ENCODE data around the gene BRMS1L.
"Not testable (repeated sequence)": the region's sequence is repeated elsewhere in the genome, so short reads cannot be mapped to it uniquely, and the experiment has no call there.

Gene BRMS1L

DNA sequence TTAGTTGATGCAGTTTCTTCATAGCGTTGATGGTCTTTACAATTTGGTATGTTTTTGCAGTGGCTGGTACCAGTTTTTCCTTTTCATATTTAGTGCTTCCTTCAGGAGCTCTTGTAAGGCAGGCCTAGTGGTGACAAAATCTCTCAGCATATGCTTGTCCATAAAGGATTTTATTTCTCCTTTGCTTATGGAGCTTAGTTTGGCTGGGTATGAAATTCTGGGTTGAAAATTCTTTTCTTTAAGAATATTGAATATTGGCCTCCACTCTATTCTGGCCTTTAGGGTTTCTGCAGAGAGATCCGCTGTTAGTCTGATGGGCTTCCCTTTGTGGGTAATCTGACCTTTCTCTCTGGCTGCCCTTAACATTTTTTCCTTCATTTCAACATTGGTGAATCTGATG, 16.1 kb downstream of the BRMS1L start:
- H3K4me3 Mint-ChIP-seq; H3K4me1 Mint-ChIP-seq; DNase-seq (ENCODE audit: low spot score in 2 of 2); H3K27ac Mint-ChIP-seq; ATAC-seq: not testable (repeated sequence)
- peaks cover 66% of the 10 kb centered on the region for H3K36me3 Mint-ChIP-seq
- peaks cover 16% of the 10 kb centered on the region for H3K9me3 Mint-ChIP-seq

DNA sequence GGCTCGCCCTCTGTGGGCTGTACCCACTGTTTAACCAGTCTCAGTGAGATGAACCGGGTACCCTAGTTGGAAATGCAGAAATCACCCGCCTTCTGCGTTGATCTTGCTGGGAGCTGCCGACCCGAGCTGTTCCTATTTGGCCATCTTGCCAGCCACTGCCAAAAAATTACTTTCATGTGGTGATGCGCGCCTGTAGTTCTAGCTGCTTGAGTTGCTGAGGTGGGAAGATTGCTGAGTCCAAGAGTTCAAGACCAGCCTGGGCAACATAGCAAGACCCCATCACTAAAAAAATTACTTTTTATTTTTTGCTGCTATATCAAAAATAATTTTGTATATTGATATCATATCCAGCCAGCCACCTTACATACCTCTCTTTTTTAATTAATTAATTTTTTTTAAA, 18.4 kb downstream of the BRMS1L start:
- Mint-ChIP-seq H3K36me3 (peaks cover 53% of the 10 kb centered on the region), H3K4me1 (no peaks in the 10 kb centered on the region), H3K4me3 (no peak overlapping the region), H3K9me3 (peaks cover 16% of the 10 kb centered on the region), H3K27ac (no peak overlapping the region)
- ATAC-seq (no peak), DNase-seq (ENCODE audit: low spot score in 2 of 2) (no peak)

GRCh38 chr14:35847636-35848035, 21.5 kb downstream of the BRMS1L start:
- DNase-seq (ENCODE audit: low spot score in 2 of 2) (no peak), ATAC-seq (no peak)
- Mint-ChIP-seq H3K4me3 (no peak overlapping the region), H3K4me1 (no peaks in the 10 kb centered on the region), H3K36me3 (peaks cover 47% of the 10 kb centered on the region), H3K27ac (no peak overlapping the region), H3K9me3 (peaks cover 3% of the 10 kb centered on the region)

GRCh38 chr14:35849122-35849521, 23.0 kb downstream of the BRMS1L start:
- ATAC-seq, result no peak
- Mint-ChIP-seq H3K36me3 (peaks cover 47% of the 10 kb centered on the region), H3K4me3 (no peak overlapping the region), H3K9me3 (no peaks in the 10 kb centered on the region), H3K4me1 (no peaks in the 10 kb centered on the region), H3K27ac (no peak overlapping the region)
- DNase-seq (ENCODE audit: low spot score in 2 of 2), result no peak

GRCh38 chr14:35851823-35852222, 25.7 kb downstream of the BRMS1L start:
- DNase-seq (ENCODE audit: low spot score in 2 of 2), result no peak
- Mint-ChIP-seq H3K36me3 (peaks cover 27% of the 10 kb centered on the region), H3K4me3 (no peak overlapping the region), H3K9me3 (no peaks in the 10 kb centered on the region), H3K4me1 (no peaks in the 10 kb centered on the region), H3K27ac (no peak overlapping the region)
- no peak for ATAC-seq

DNA sequence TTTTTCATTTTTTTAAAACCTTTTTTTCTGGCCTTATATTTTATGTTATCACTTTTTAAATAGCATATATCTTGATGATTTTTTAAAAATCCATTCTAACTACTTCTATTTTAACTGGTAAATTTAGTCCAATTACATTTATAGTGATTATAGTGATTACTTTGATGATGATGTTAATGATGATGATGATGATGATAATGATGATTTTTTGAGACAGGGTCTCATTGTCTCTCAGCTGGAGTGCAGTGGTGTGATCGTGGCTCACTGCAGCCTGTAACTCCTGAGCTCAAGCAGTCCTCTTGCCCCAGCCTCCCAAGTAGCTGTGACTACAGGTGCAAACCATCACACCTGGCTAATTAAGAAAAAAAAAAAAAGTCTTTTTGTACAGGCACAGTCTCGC, 27.1 kb downstream of the BRMS1L start:
- Mint-ChIP-seq H3K36me3 (peaks cover 20% of the 10 kb centered on the region), H3K4me1 (no peaks in the 10 kb centered on the region), H3K9me3 (no peaks in the 10 kb centered on the region)

GRCh38 chr14:35854696-35855270, 28.6 kb downstream of the BRMS1L start:
- DNase-seq (ENCODE audit: low spot score in 2 of 2), result no peak
- no peak overlapping the region for H3K4me3 Mint-ChIP-seq
- no peak overlapping the region for H3K27ac Mint-ChIP-seq
- ATAC-seq, result no peak
- H3K9me3 Mint-ChIP-seq, result no peaks in the 10 kb centered on the region
- H3K4me1 Mint-ChIP-seq, result no peaks in the 10 kb centered on the region
- peaks cover 31% of the 10 kb centered on the region for H3K36me3 Mint-ChIP-seq

More for the DNA sequence above, 27.1 kb downstream of the BRMS1L start:
- Mint-ChIP-seq H3K4me3 (no peak overlapping the region), H3K27ac (no peak overlapping the region)
- ATAC-seq, result no peak
- no peak for DNase-seq (ENCODE audit: low spot score in 2 of 2)

DNA sequence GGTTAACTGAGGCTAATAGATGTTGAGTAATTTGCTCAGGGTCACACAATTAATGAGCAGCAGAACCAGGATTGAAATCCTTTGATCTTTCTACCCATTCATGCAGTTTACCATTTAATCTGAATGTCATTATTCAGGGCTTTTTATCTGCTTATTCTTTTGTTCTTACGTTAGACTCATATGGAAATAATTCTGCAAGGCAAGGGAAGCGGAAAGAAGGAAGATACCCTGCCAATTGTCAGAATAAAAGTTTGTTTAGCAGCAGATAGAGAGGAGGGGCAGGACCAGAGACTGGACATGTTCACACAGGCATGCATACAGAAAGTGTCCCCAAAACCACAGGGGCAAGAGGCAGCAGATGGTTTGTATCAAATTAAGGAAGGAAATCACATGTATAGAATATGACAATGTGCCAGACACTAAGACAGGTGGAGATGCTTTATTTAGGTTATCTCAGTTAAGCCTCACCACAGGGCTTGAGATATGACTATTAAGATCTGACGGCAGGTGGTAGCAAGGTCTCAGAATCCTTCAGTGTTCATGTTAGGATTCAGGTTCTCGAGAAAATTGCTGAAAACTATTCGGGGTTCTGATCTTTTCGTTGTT, 29.8 kb downstream of the BRMS1L start:
- ATAC-seq, result no peak

GRCh38 chr14:35858521-35859209, 32.5 kb downstream of the BRMS1L start:
- H3K27ac Mint-ChIP-seq, result no peak overlapping the region
- no peak for DNase-seq (ENCODE audit: low spot score in 2 of 2)

More for the DNA sequence above, 29.8 kb downstream of the BRMS1L start:
- H3K27ac Mint-ChIP-seq, result no peak overlapping the region
- no peaks in the 10 kb centered on the region for H3K4me1 Mint-ChIP-seq
- H3K4me3 Mint-ChIP-seq, result no peak overlapping the region
- no peaks in the 10 kb centered on the region for H3K9me3 Mint-ChIP-seq
- no peak for DNase-seq (ENCODE audit: low spot score in 2 of 2)
- peaks cover 19% of the 10 kb centered on the region for H3K36me3 Mint-ChIP-seq

GRCh38 chr14:35861204-35861868, 35.2 kb downstream of the BRMS1L start:
- H3K4me1 Mint-ChIP-seq, result no peaks in the 10 kb centered on the region
- peaks cover 45% of the 10 kb centered on the region for H3K36me3 Mint-ChIP-seq
- DNase-seq (ENCODE audit: low spot score in 2 of 2) (no peak), ATAC-seq (no peak)
- H3K4me3 Mint-ChIP-seq, result no peak overlapping the region
- H3K9me3 Mint-ChIP-seq, result no peaks in the 10 kb centered on the region
- no peak overlapping the region for H3K27ac Mint-ChIP-seq

More at GRCh38 chr14:35858521-35859209, 32.5 kb downstream of the BRMS1L start:
- H3K36me3 Mint-ChIP-seq, result peaks cover 22% of the 10 kb centered on the region
- no peak for ATAC-seq
- no peak overlapping the region for H3K4me3 Mint-ChIP-seq
- H3K9me3 Mint-ChIP-seq, result no peaks in the 10 kb centered on the region
- no peaks in the 10 kb centered on the region for H3K4me1 Mint-ChIP-seq

GRCh38 chr14:35865611-35866324, 39.6 kb downstream of the BRMS1L start:
- H3K27ac Mint-ChIP-seq, result no peak overlapping the region
- H3K4me1 Mint-ChIP-seq, result no peaks in the 10 kb centered on the region
- H3K9me3 Mint-ChIP-seq, result no peaks in the 10 kb centered on the region
- ATAC-seq (no peak), DNase-seq (ENCODE audit: low spot score in 2 of 2) (no peak)
- peaks cover 32% of the 10 kb centered on the region for H3K36me3 Mint-ChIP-seq
- H3K4me3 Mint-ChIP-seq, result no peak overlapping the region

DNA sequence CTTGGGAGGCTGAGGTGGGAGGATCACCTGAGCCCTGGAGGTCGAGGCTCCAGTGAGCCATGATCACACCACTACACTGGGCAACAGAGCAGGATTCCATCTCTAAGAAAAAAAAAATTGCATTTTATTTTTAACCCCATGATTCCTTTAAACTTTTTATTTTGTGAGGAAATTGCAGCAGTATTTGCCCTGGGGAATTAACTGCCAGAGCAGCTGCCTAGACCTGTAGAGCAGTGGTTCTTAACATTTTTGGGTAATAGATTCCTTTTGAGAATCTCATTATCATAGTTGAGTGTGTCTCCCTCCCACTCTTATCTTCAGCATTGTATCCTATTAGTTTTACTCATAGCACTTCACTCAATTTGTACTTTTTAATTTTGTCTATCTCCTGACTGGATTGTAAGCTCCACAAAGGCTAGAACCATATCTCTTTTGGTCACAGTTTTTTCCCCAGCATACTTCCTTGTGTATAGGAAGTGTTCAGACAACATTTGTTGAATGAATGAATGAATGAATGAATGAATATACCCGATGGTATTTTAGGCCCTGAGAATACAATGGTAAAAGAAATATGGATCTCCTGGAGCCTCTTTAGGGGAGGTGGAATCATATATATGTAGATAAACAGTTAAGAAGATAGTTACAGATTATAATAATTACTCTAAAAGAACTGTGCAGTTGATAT, 40.6 kb downstream of the BRMS1L start:
- peaks cover 32% of the 10 kb centered on the region for H3K36me3 Mint-ChIP-seq

GRCh38 chr14:35867280-35867629, 41.1 kb downstream of the BRMS1L start:
- DNase-seq (ENCODE audit: low spot score in 2 of 2), result no peak
- no peaks in the 10 kb centered on the region for H3K4me1 Mint-ChIP-seq
- H3K9me3 Mint-ChIP-seq, result no peaks in the 10 kb centered on the region
- no peak overlapping the region for H3K4me3 Mint-ChIP-seq
- H3K27ac Mint-ChIP-seq, result no peak overlapping the region
- H3K36me3 Mint-ChIP-seq, result peaks cover 32% of the 10 kb centered on the region
- no peak for ATAC-seq

More for the DNA sequence above, 40.6 kb downstream of the BRMS1L start:
- H3K4me3 Mint-ChIP-seq, result no peak overlapping the region
- H3K4me1 Mint-ChIP-seq, result no peaks in the 10 kb centered on the region
- ATAC-seq (no peak), DNase-seq (ENCODE audit: low spot score in 2 of 2) (no peak)
- H3K27ac Mint-ChIP-seq, result no peak overlapping the region
- no peaks in the 10 kb centered on the region for H3K9me3 Mint-ChIP-seq

DNA sequence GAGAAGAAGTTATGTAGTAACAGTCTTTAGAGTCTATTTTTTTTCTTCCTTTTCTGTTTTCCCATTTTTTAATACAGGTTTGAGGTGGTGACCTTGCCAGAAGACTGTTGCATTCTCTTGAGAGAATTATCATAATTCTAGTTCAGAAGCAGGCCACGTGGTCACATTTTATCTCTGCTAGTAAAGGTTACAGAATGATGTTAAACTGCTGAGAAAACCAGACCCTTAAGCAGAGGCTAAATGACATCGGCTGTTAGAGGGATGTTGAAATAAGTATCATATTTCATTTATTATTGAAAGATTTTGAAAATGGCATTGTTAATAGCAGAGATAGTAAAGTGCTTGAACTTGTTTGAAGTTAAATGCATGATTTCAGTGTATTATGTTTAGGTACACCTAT, 49.2 kb downstream of the BRMS1L start:
- Mint-ChIP-seq H3K4me3 (no peak overlapping the region), H3K27ac (no peak overlapping the region)
- no peak for DNase-seq (ENCODE audit: low spot score in 2 of 2)

GRCh38 chr14:35877276-35877675, 51.1 kb downstream of the BRMS1L start:
- ATAC-seq (no peak), DNase-seq (ENCODE audit: low spot score in 2 of 2) (no peak)
- Mint-ChIP-seq H3K36me3 (no peaks in the 10 kb centered on the region), H3K4me3 (no peak overlapping the region), H3K9me3 (no peaks in the 10 kb centered on the region), H3K4me1 (no peaks in the 10 kb centered on the region), H3K27ac (no peak overlapping the region)

More for the DNA sequence above, 49.2 kb downstream of the BRMS1L start:
- ATAC-seq, result no peak
- Mint-ChIP-seq H3K36me3 (no peaks in the 10 kb centered on the region), H3K9me3 (no peaks in the 10 kb centered on the region), H3K4me1 (no peaks in the 10 kb centered on the region)

All from stimulated activated effector memory CD8-positive, alpha-beta T cell treated with anti-CD3 and anti-CD28 coated beads, Interleukin-12 subunit alpha, Interleukin-12 subunit beta, amount 100 ng/mL, for 72 hours (primary cell).